ENCODE data around the gene SLC15A1.

GRCh38 chr13:98721825-98722510, 30.5 kb downstream of the SLC15A1 start:
- TF ChIP-seq CTCF (IDR thresholded peaks at IDR 0.05) (no peak), POLR2A (IDR thresholded peaks at IDR 0.05) (no peak)
